HepG2 (cell line): ENCODE results near the gene BCAS3. TPM values are rescaled to one million over a fixed set of nuclear protein-coding genes. Genes with fewer than 3 reads are reported as not detected.

Source experiments
- AHDC1 ChIP-seq: sonication (generic); formaldehyde crosslinking; IDR thresholded peaks from 2 replicates; pipeline ENCODE4 v1.5.1; 2020; ENCODE audit warnings: mild to moderate bottlenecking, missing genetic modification reagents, borderline replicate concordance
- CERS6 ChIP-seq: sonication (generic); formaldehyde crosslinking; IDR thresholded peaks from 2 replicates; pipeline ENCODE4 v1.5.0; 2020; ENCODE audit warnings: missing genetic modification reagents
- ETS1 ChIP-seq: sonication (generic); formaldehyde crosslinking; IDR thresholded peaks from 2 replicates; pipeline ENCODE4 v1.4.0; 2020; ENCODE audit warnings: missing genetic modification reagents
- ETV5 ChIP-seq: IDR thresholded peaks from 2 replicates; pipeline ENCODE4 v1.6.1; 2018; ENCODE audit warnings: missing biosample characterization, missing genetic modification reagents, inconsistent platforms, borderline replicate concordance
- HIVEP1 ChIP-seq: sonication (generic); formaldehyde crosslinking; IDR thresholded peaks from 2 replicates; pipeline ENCODE4 v1.4.0; 2020; ENCODE audit warnings: mild to moderate bottlenecking, missing genetic modification reagents
- HOXA7 ChIP-seq: sonication (generic); formaldehyde crosslinking; IDR thresholded peaks from 2 replicates; pipeline ENCODE4 v1.8.1; 2022; ENCODE audit warnings: mild to moderate bottlenecking, missing genetic modification reagents, moderate library complexity
- KAT8 ChIP-seq: IDR thresholded peaks from 2 replicates; pipeline ENCODE4 v1.6.1; 2016; ENCODE audit warnings: missing genetic modification reagents, missing compliant biosample characterization
- LBX2 ChIP-seq: sonication (generic); formaldehyde crosslinking; IDR thresholded peaks from 2 replicates; pipeline ENCODE4 v1.5.0; 2020; ENCODE audit warnings: missing genetic modification reagents, mild to moderate bottlenecking, borderline replicate concordance
- PBX2 ChIP-seq: IDR thresholded peaks from 2 replicates; pipeline ENCODE4 v1.6.1; 2016; ENCODE audit warnings: control low read depth
- RBM39 ChIP-seq: fragments of 200-400 bp; formaldehyde crosslinking; IDR thresholded peaks from one replicate; pipeline ENCODE4 v1.6.1; 2018; ENCODE audit warnings: antibody characterized with exemption, mild to moderate bottlenecking, low read depth, low read length; ENCODE audit not compliant: poor library complexity, severe bottlenecking
- SRSF4 ChIP-seq: fragments of 200-400 bp; formaldehyde crosslinking; IDR thresholded peaks from one replicate; pipeline ENCODE4 v1.6.1; 2018; ENCODE audit warnings: mild to moderate bottlenecking, low read depth, low read length, moderate library complexity; ENCODE audit not compliant: poor library complexity, severe bottlenecking
- ZNF367 ChIP-seq: sonication (generic); formaldehyde crosslinking; IDR thresholded peaks from 2 replicates; pipeline ENCODE4 v1.4.0; 2020; ENCODE audit warnings: missing genetic modification reagents, borderline replicate concordance
- ZNF430 ChIP-seq: sonication (generic); formaldehyde crosslinking; IDR thresholded peaks from 2 replicates; pipeline ENCODE4 v1.9.0; 2021; ENCODE audit warnings: mild to moderate bottlenecking, missing genetic modification reagents
- ZNF576 ChIP-seq: sonication (generic); formaldehyde crosslinking; IDR thresholded peaks from 2 replicates; pipeline ENCODE4 v1.4.0; 2020; ENCODE audit warnings: mild to moderate bottlenecking, missing genetic modification reagents
- ZNF660 ChIP-seq: sonication (generic); formaldehyde crosslinking; IDR thresholded peaks from 2 replicates; pipeline ENCODE4 v1.5.1; 2020; ENCODE audit warnings: mild to moderate bottlenecking, low read depth, missing genetic modification reagents, borderline replicate concordance
- polyA plus RNA-seq, 8 experiments: library from polyadenylated mRNA; depleted of rRNA in 3 of 8; stranded (reverse) in 7 of 8; unstranded in 1 of 8; fragments of >200 nt; fragmentation: Illumina TruSeq in 4 of 8; extraction: Trizol in 4 of 8; gene quantifications; 2 replicates each; pipeline versions ENCODE4 v1.2.1 to v1.2.3, GENCODE V29; 2011 to 2016; ENCODE audit warnings: low read depth in 4 of 8, missing spikeins in 1 of 8, mixed read lengths in 1 of 8; ENCODE audit not compliant: insufficient read depth in 1 of 8
- total RNA-seq, 5 experiments: library from RNA; depleted of rRNA; stranded (reverse); fragments of >200 nt; fragmentation: Illumina TruSeq; extraction: Trizol; gene quantifications; 2 replicates each; pipeline ENCODE4 v1.2.3, GENCODE V29; 2016; ENCODE audit warnings: low read depth in 1 of 5

BCAS3 gene
- total and polyA plus RNA-seq, 2 of the 13 experiments (the other 11 are each of a cell fraction or from before 2014, with no cell fraction given), result 10.7 to 11.2 TPM

- TF ChIP-seq AHDC1, result peak; percentile 43; the same call in 1 of the 2 replicates
- peak; percentile 54; the same call in 1 of the 2 replicates for TF ChIP-seq ZNF430 (CRISPR knock-in tag)
- TF ChIP-seq HOXA7, result no peak
- no peak for TF ChIP-seq ZNF660
- TF ChIP-seq ETV5 (CRISPR knock-in tag), result peak; percentile 36; the same call in 1 of the 2 replicates
- no peak for TF ChIP-seq ZNF367 (CRISPR knock-in tag)
- no peak for TF ChIP-seq PBX2
- no peak for TF ChIP-seq HIVEP1 (CRISPR knock-in tag)
- no peak for TF ChIP-seq ZNF576 (CRISPR knock-in tag)
- TF ChIP-seq SRSF4, result no peak
- TF ChIP-seq CERS6 (CRISPR knock-in tag), result no peak
- no peak for TF ChIP-seq RBM39
- TF ChIP-seq LBX2 (CRISPR knock-in tag), result no peak
- TF ChIP-seq KAT8 (CRISPR knock-in tag), result no peak
- TF ChIP-seq ETS1 (CRISPR knock-in tag), result no peak
Observed at GRCh38 chr17:61313461-61314326, 636.0 kb downstream of the BCAS3 start (continued).
